ENCODE data around the gene PAK5. TPM values are rescaled to one million over a fixed set of nuclear protein-coding genes. Genes with fewer than 3 reads are reported as not detected.
A peak's percentile ranks its signal among the peaks of the same experiment; 100 is the strongest.

PAK5 gene
- polyA plus RNA-seq, 1 of the 3 experiments (the other 2 are of a cell fraction) = 0.03 TPM

GRCh38 chr20:9884666-9885065 is 45.8 kb upstream of the PAK5 start:
- ChIA-PET CTCF (interaction anchor here (1.2 to 9.8 kb wide), 8 partner anchors 18 to 477 kb away, joined by 3 to 93 read pairs (median 4); partner anchors contain the start of gene PAK5), POLR2A (no interaction called here)
- H3K36me3 ChIP-seq (replicated peaks in 1 of 2; ENCODE audit: control insufficient read depth in 1 of 2, insufficient read depth in 2 of 2, low read length in 1 of 2) = no peaks in the 10 kb centered on the region
- TF ChIP-seq ELF1 (IDR thresholded peaks at IDR 0.05) (no peak), USF1 (IDR thresholded peaks at IDR 0.05; ENCODE audit: borderline replicate concordance, low read depth) (no peak), NFIC (IDR thresholded peaks at IDR 0.05; ENCODE audit: borderline replicate concordance) (no peak), RAD21 (IDR thresholded peaks at IDR 0.05; ENCODE audit: low read length) (peak; percentile 38), GATA2 (CRISPR knock-in tag; IDR thresholded peaks at IDR 0.05) (no peak), GABPA (IDR thresholded peaks at IDR 0.05; ENCODE audit: low read depth) (no peak), RCOR1 (IDR thresholded peaks at IDR 0.05; ENCODE audit: low read length) (no peak), RFX5 (IDR thresholded peaks at IDR 0.05; ENCODE audit: low read length) (no peak), EZH2phosphoT487 (IDR thresholded peaks at IDR 0.05; ENCODE audit: borderline replicate concordance, low read depth) (no peak), RXRA (IDR thresholded peaks at IDR 0.05; ENCODE audit: borderline replicate concordance, low read depth) (no peak), TCF12 (IDR thresholded peaks at IDR 0.05) (no peak), CTCF (IDR thresholded peaks at IDR 0.05) (peak; percentile 19; the same call in 1 of the 2 replicates), PBX3 (IDR thresholded peaks at IDR 0.05) (no peak), REST (IDR thresholded peaks at IDR 0.05; ENCODE audit: low read depth, low read length) (no peak), MAX (IDR thresholded peaks at IDR 0.05; ENCODE audit: low read depth) (no peak)
- no peaks in the 10 kb centered on the region for H3K79me2 ChIP-seq (ENCODE audit: insufficient read depth)
- H3K27ac ChIP-seq (ENCODE audit: low read depth in 2 of 2, low read length in 1 of 2) = no peak overlapping the region
- WGBS (ENCODE audit: low lambda C conversion rate) = 39% methylated on average over 2 of the region's 2 CpGs
- no peak for DNase-seq
- H2AFZ ChIP-seq (ENCODE audit: low read depth) = no peak overlapping the region
- H3K4me2 ChIP-seq = no peak overlapping the region
- no peak overlapping the region for H3K4me3 ChIP-seq (ENCODE audit: low read depth in 2 of 2, low read length in 1 of 2)
- H3F3A ChIP-seq (replicated peaks; ENCODE audit: insufficient read depth) = no peaks in the 10 kb centered on the region
- no peaks in the 10 kb centered on the region for H3K4me1 ChIP-seq (ENCODE audit: control insufficient read depth in 1 of 2, insufficient read depth in 2 of 2, low read depth in 1 of 2, low read length in 1 of 2)
- H3K9me2 ChIP-seq = no peaks in the 10 kb centered on the region
- no peak overlapping the region for H3K9ac ChIP-seq
- H4K20me1 ChIP-seq (ENCODE audit: insufficient read depth) = no peaks in the 10 kb centered on the region
- no peaks in the 10 kb centered on the region for H3K9me3 ChIP-seq
- H3K27me3 ChIP-seq (ENCODE audit: insufficient read depth) = no peaks in the 10 kb centered on the region

Measured in SK-N-SH (cell line).